Measurements from ENCODE around the gene PGF. TPM values are rescaled to one million over a fixed set of nuclear protein-coding genes. Genes with fewer than 3 reads are reported as not detected.

PGF gene
- polyA plus RNA-seq, 3 donors = 0.03 TPM; not detected in 2

DNA sequence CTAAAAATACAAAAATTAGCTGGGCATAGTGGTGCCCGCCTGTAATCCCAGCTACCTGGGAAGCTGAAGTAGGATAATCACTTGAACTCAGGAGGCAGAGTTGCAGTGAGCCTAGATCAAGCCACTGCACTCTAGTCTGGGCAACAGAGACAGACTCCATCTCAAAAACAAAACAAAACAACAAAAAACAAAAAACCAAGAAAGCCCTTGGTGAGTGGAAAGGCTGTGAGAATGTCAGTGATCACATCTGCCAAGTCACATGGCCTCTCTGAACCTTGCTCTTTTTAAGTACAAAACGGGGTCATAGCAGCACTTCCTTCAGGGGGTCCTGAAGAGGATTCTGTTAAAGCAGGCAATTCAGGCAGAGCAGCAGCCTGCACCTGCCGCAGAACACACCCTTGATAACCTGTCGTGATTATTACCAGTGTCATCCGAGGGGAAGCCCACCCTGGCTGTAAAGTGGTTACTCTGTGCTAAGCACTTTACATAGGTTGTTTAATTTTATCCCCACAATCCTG lies 41.9 kb downstream of the PGF start:
- Histone ChIP-seq H3K9ac (ENCODE audit: insufficient read depth, low read length, poor library complexity, severe bottlenecking) (no peak overlapping the region), H3K36me3 (replicated peaks in 1 of 2; ENCODE audit: control insufficient read depth in 1 of 2, insufficient read depth in 2 of 2, low read length in 2 of 2) (no peaks in the 10 kb centered on the region), H3K27me3 (ENCODE audit: control insufficient read depth in 2 of 2, insufficient read depth in 2 of 2, low read length in 2 of 2) (no peaks in the 10 kb centered on the region), H4K20me1 (ENCODE audit: insufficient read depth, low read length) (no peaks in the 10 kb centered on the region), H3K4me3 (replicated peaks in 1 of 3; ENCODE audit: low read depth in 2 of 3, low read length in 3 of 3) (no peak overlapping the region), H2AFZ (ENCODE audit: insufficient read depth, low read depth, low read length, poor library complexity, severe bottlenecking) (no peak overlapping the region), H3K27ac (ENCODE audit: low read depth in 1 of 2, low read length in 2 of 2) (no peak overlapping the region), H3K9me3 (replicated peaks in 1 of 2; ENCODE audit: control insufficient read depth in 1 of 2, insufficient read depth in 1 of 2, low read length in 2 of 2) (no peaks in the 10 kb centered on the region), H3K4me1 (ENCODE audit: control insufficient read depth in 1 of 2, insufficient read depth in 2 of 2, low read length in 2 of 2) (no peaks in the 10 kb centered on the region), H3K4me2 (replicated peaks; ENCODE audit: extremely low read depth, low read length, poor library complexity, severe bottlenecking) (no peak overlapping the region), H3K79me2 (ENCODE audit: insufficient read depth, low read length) (no peaks in the 10 kb centered on the region)
- 51% methylated on average over 2 of the region's 5 CpGs for WGBS (ENCODE audit: insufficient coverage)
- H3K4me1 Mint-ChIP-seq = peaks cover 1% of the 10 kb centered on the region
- no peak overlapping the region for H3K4me3 Mint-ChIP-seq
- no peaks in the 10 kb centered on the region for H3K36me3 Mint-ChIP-seq
- no peaks in the 10 kb centered on the region for H3K9me3 Mint-ChIP-seq
- H3K27ac Mint-ChIP-seq = no peak overlapping the region
- TF ChIP-seq, protein P1, sequence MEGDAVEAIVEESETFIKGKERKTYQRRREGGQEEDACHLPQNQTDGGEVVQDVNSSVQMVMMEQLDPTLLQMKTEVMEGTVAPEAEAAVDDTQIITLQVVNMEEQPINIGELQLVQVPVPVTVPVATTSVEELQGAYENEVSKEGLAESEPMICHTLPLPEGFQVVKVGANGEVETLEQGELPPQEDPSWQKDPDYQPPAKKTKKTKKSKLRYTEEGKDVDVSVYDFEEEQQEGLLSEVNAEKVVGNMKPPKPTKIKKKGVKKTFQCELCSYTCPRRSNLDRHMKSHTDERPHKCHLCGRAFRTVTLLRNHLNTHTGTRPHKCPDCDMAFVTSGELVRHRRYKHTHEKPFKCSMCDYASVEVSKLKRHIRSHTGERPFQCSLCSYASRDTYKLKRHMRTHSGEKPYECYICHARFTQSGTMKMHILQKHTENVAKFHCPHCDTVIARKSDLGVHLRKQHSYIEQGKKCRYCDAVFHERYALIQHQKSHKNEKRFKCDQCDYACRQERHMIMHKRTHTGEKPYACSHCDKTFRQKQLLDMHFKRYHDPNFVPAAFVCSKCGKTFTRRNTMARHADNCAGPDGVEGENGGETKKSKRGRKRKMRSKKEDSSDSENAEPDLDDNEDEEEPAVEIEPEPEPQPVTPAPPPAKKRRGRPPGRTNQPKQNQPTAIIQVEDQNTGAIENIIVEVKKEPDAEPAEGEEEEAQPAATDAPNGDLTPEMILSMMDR (IDR thresholded peaks at IDR 0.05) = no peak
- intact Hi-C loops (cut with micrococcal nuclease) = loop anchor here in 1 of 2 donors (5.0 kb wide), 1 partner anchor 174 kb away; no protein-coding TSS in a partner anchor
- DNase-seq = no peak
- peaks cover 0 to 3% (median 2%) of the 10 kb centered on the region in 3 donors for H3K27me3 Mint-ChIP-seq (ENCODE audit: low read depth in 3 of 3)

DNA sequence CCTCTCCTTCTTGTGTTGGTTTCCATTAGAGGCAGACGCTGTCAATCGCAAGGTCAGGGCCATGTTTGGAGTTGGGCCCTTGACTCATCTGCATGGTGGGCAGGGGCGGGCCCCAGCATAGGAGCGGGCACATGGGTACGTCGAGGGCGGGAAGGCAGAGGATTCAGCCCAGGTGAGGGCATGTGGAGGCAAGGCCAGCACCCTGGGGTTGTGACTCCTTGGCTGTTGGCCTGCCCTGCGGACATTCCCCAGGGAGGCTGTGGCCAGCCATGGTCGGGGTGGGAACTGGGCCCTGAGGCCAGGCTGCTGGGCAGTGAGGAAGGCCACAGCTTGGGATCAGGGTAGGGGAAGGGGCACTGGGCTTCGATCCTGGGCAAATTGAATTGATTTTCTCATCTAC lies 42.6 kb downstream of the PGF start:
- Mint-ChIP-seq H3K4me3 (no peak overlapping the region), H3K4me1 (peaks cover 1% of the 10 kb centered on the region), H3K27me3 (ENCODE audit: low read depth in 3 of 3) (peaks cover 0 to 3% (median 2%) of the 10 kb centered on the region in 3 donors), H3K9me3 (no peaks in the 10 kb centered on the region), H3K27ac (no peak overlapping the region), H3K36me3 (no peaks in the 10 kb centered on the region)
- Histone ChIP-seq H3K4me1 (ENCODE audit: control insufficient read depth in 1 of 2, insufficient read depth in 2 of 2, low read length in 2 of 2) (no peaks in the 10 kb centered on the region), H3K9ac (ENCODE audit: insufficient read depth, low read length, poor library complexity, severe bottlenecking) (no peak overlapping the region), H3K9me3 (replicated peaks in 1 of 2; ENCODE audit: control insufficient read depth in 1 of 2, insufficient read depth in 1 of 2, low read length in 2 of 2) (no peaks in the 10 kb centered on the region), H3K4me3 (replicated peaks in 1 of 3; ENCODE audit: low read depth in 2 of 3, low read length in 3 of 3) (no peak overlapping the region), H3K4me2 (replicated peaks; ENCODE audit: extremely low read depth, low read length, poor library complexity, severe bottlenecking) (no peak overlapping the region), H3K27me3 (ENCODE audit: control insufficient read depth in 2 of 2, insufficient read depth in 2 of 2, low read length in 2 of 2) (no peaks in the 10 kb centered on the region), H3K36me3 (replicated peaks in 1 of 2; ENCODE audit: control insufficient read depth in 1 of 2, insufficient read depth in 2 of 2, low read length in 2 of 2) (no peaks in the 10 kb centered on the region), H2AFZ (ENCODE audit: insufficient read depth, low read depth, low read length, poor library complexity, severe bottlenecking) (no peak overlapping the region), H3K79me2 (ENCODE audit: insufficient read depth, low read length) (no peaks in the 10 kb centered on the region), H3K27ac (ENCODE audit: low read depth in 1 of 2, low read length in 2 of 2) (no peak overlapping the region), H4K20me1 (ENCODE audit: insufficient read depth, low read length) (no peaks in the 10 kb centered on the region)
- DNase-seq = no peak
- TF ChIP-seq, protein P1 (IDR thresholded peaks at IDR 0.05) = no peak
- WGBS (ENCODE audit: insufficient coverage) = 94% methylated on average over 9 of the region's 10 CpGs
- intact Hi-C loops (cut with micrococcal nuclease) = loop anchor here in 1 of 2 donors (5.0 kb wide), 1 partner anchor 174 kb away; no protein-coding TSS in a partner anchor
